Common myeloid progenitor, CD34-positive (primary cell): ENCODE measurements around the gene IL1B.

ENCODE experiments used
- CTCF ChIA-PET: fragments of 350-600 bp; sonication (Branson Sonifier 250); formaldehyde crosslinking; loops from one replicate; lab custom pipeline; 2021; ENCODE audit warnings: antibody characterized with exemption; lab: Charles Lee
- POLR2A ChIA-PET: fragments of 350-600 bp; sonication (Branson Sonifier 250); formaldehyde crosslinking; loops from one replicate; lab custom pipeline; 2021; ENCODE audit warnings: antibody characterized with exemption; lab: Charles Lee
- DNase-seq, 3 donors: peaks; one replicate each; pipeline versions ENCODE4 v3.0.0 to v3.0.0-alpha.2; 2013
- H3K27ac ChIP-seq, 2 experiments: 1 replicate in 1 of 2; 2 replicates in 1 of 2; pipeline ENCODE4 v1.7.0; 2013; ENCODE audit warnings: inconsistent platforms in 2 of 2, low read length in 2 of 2, mild to moderate bottlenecking in 2 of 2, low read depth in 1 of 2, moderate library complexity in 1 of 2; ENCODE audit not compliant: severe bottlenecking in 2 of 2, insufficient read depth in 1 of 2, poor library complexity in 1 of 2
- H3K27me3 ChIP-seq, 5 experiments: replicated peaks in 2 of 5; 1 replicate in 3 of 5; 2 replicates in 2 of 5; pipeline versions ENCODE4 v1.6.1 to v1.7.0; 2013; ENCODE audit warnings: low read length in 4 of 5, mild to moderate bottlenecking in 2 of 5, moderate library complexity in 2 of 5, inconsistent platforms in 1 of 5; ENCODE audit not compliant: insufficient read depth in 5 of 5, control insufficient read depth in 4 of 5
- H3K36me3 ChIP-seq, 4 experiments: 1 replicate in 2 of 4; 2 replicates in 2 of 4; pipeline versions ENCODE4 v1.6.1 to v1.7.0; 2013; ENCODE audit warnings: low read length in 3 of 4, control low read depth in 1 of 4, mild to moderate bottlenecking in 1 of 4; ENCODE audit not compliant: control insufficient read depth in 4 of 4, insufficient read depth in 4 of 4
- H3K4me1 ChIP-seq, 4 experiments: 1 replicate in 3 of 4; 2 replicates in 1 of 4; pipeline versions ENCODE4 v1.6.1 to v1.7.1; 2013; ENCODE audit warnings: low read length in 3 of 4, mild to moderate bottlenecking in 3 of 4, control low read depth in 1 of 4, inconsistent platforms in 1 of 4, moderate library complexity in 1 of 4; ENCODE audit not compliant: control insufficient read depth in 4 of 4, insufficient read depth in 4 of 4; ENCODE audit errors: control extremely low read depth in 1 of 4
- H3K4me3 ChIP-seq, 7 experiments: 1 replicate in 4 of 7; 2 replicates in 3 of 7; pipeline versions ENCODE4 v1.5.1 to v1.7.0; 2013; ENCODE audit warnings: mild to moderate bottlenecking in 7 of 7, low read length in 6 of 7, moderate library complexity in 6 of 7, inconsistent platforms in 2 of 7, low read depth in 2 of 7, control low read depth in 1 of 7; ENCODE audit not compliant: insufficient read depth in 4 of 7, control insufficient read depth in 1 of 7; ENCODE audit errors: extremely low read depth in 1 of 7
- H3K9me3 ChIP-seq, 5 experiments: 1 replicate in 4 of 5; 2 replicates in 1 of 5; pipeline versions ENCODE4 v1.6.1 to v1.7.1; 2013; ENCODE audit warnings: low read length in 4 of 5, mild to moderate bottlenecking in 2 of 5, inconsistent platforms in 1 of 5, low read depth in 1 of 5, moderate library complexity in 1 of 5; ENCODE audit not compliant: control insufficient read depth in 4 of 5, insufficient read depth in 2 of 5; ENCODE audit errors: control extremely low read depth in 1 of 5
- WGBS: methylation state at CpG from one replicate; pipeline ENCODE4 v1.1.5; 2013; ENCODE audit not compliant: insufficient coverage; 5-methylcytosine and 5-hydroxymethylcytosine counted together

The IL1B gene

GRCh38 chr2:112841295-112842044 is 4.9 kb upstream of the IL1B start:
- ChIA-PET POLR2A (no interaction called here), CTCF (interaction anchor here (1.7 to 2.5 kb wide), 2 partner anchors 11 to 44 kb away, joined by 3 to 10 read pairs; no protein-coding TSS in a partner anchor)
- DNase-seq, result peak in 2 of 3 donors; percentile 59 to 68
- Histone ChIP-seq H3K27me3 (no peaks in the 10 kb centered on the region), H3K36me3 (no peaks in the 10 kb centered on the region), H3K27ac (no peak overlapping the region), H3K4me1 (peaks cover 29 to 55% (median 49%) of the 10 kb centered on the region in 4 experiments), H3K9me3 (peaks cover 0 to 3% (median 0%) of the 10 kb centered on the region in 5 experiments), H3K4me3 (peak overlapping the region in 2 of 7 experiments; percentile 12 to 35)
- WGBS, result no CpG with 5 or more reads among the region's 5 CpGs

DNA sequence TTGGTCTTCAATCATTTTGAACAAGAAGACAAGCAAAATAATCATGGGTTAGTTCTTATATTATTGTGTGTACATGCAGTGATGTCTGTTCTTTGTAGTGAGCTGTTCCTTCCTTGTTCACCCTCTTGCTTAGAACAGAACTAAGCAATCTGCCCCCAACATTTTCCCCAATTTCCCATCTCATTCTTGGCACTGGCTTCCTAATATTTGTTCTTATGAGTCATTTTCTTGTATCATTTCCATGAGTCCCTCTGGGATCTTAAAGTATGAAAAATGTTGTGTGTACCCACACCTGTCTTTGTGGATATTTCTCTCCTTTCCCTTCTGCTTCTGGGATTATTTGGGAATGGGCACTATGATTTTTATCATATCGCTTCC is 3.5 kb upstream of the IL1B start:
- WGBS, result no CpG with 5 or more reads among the region's 1 CpG
- CTCF ChIA-PET, result interaction anchor here (1.1 to 1.9 kb wide), 4 partner anchors 11 to 92 kb away, joined by 3 to 6 read pairs (median 4); no protein-coding TSS in a partner anchor
- H3K27me3 ChIP-seq, result no peaks in the 10 kb centered on the region
- no peak for DNase-seq
- H3K9me3 ChIP-seq, result no peaks in the 10 kb centered on the region
- H3K27ac ChIP-seq, result no peak overlapping the region
- peaks cover 0 to 10% (median 6%) of the 10 kb centered on the region in 4 experiments for H3K36me3 ChIP-seq
- H3K4me1 ChIP-seq, result peaks cover 43 to 68% (median 57%) of the 10 kb centered on the region in 4 experiments
- no peak overlapping the region for H3K4me3 ChIP-seq
- POLR2A ChIA-PET, result interaction anchor here (0.6 kb wide), 1 partner anchor 132 kb away, joined by 4 read pairs; no protein-coding TSS in a partner anchor

GRCh38 chr2:112839407-112840067 is 3.0 kb upstream of the IL1B start:
- Histone ChIP-seq H3K27ac (no peak overlapping the region), H3K4me1 (peaks cover 48 to 73% (median 60%) of the 10 kb centered on the region in 4 experiments), H3K4me3 (no peak overlapping the region), H3K9me3 (no peaks in the 10 kb centered on the region), H3K36me3 (peaks cover 0 to 15% (median 7%) of the 10 kb centered on the region in 4 experiments), H3K27me3 (no peaks in the 10 kb centered on the region)
- 61% methylated on average over 5 of the region's 9 CpGs for WGBS
- POLR2A ChIA-PET, result interaction anchor here (0.6 to 0.7 kb wide), 2 partner anchors 106 to 131 kb away, joined by 3 to 4 read pairs; no protein-coding TSS in a partner anchor
- peak in 2 of 3 donors; percentile 66 to 78 for DNase-seq
- CTCF ChIA-PET, result interaction anchor here (0.9 to 1.9 kb wide), 6 partner anchors 11 to 102 kb away, joined by 3 to 6 read pairs (median 4); no protein-coding TSS in a partner anchor

- CTCF ChIA-PET, result interaction anchor here (0.7 to 5.4 kb wide), 11 partner anchors 10 to 105 kb away, joined by 3 to 34 read pairs (median 4); partner anchors contain the start of gene IL1A
- peaks cover 6 to 45% (median 28%) of the 10 kb centered on the region in 4 experiments for H3K36me3 ChIP-seq
- H3K27me3 ChIP-seq, result no peaks in the 10 kb centered on the region
- peak in 2 of 3 donors; percentile 36 to 47 for DNase-seq
- H3K27ac ChIP-seq, result peak overlapping the region; percentile 75 to 88
- no peaks in the 10 kb centered on the region for H3K9me3 ChIP-seq
- H3K4me1 ChIP-seq, result peaks cover 69 to 93% (median 82%) of the 10 kb centered on the region in 4 experiments
- POLR2A ChIA-PET, result interaction anchor here (1.8 kb wide), 1 partner anchor 85 kb away, joined by 7 read pairs; no protein-coding TSS in a partner anchor
- H3K4me3 ChIP-seq, result peak overlapping the region; percentile 67 to 94 (median 85)
- WGBS, result 0% methylated on average over 2 of the region's 5 CpGs
Observed at GRCh38 chr2:112836163-112836560, 417 bp downstream of the IL1B start.

DNA sequence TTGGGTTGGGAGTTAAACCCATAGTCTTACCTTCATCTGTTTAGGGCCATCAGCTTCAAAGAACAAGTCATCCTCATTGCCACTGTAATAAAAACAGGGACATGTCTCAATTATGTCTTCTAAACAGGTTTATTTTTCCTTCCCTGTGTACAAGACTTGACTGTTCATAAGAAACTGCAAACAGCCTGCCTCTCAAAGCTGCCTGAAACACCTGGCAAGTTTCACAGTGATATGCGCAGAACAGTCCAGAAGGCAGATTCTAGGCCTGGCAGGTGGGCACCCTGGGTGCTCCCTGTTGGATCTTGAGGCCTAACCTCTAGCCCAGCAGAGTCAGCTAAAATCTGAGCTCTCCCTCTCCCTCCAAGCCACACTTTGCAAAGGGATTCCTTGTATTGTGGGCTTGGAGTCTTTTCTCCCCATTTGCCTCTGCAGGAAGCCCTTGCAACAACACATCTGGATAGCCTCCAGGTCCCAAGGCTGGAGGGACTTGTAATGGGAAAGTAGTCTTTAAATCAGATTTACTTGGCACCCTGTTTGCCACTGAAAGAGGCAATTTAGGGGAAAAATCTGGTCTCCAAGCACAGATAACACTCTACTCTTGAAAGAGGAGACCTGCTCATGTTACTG is 930 bp downstream of the IL1B start:
- peak overlapping the region; percentile 75 to 88 for H3K27ac ChIP-seq
- CTCF ChIA-PET, result interaction anchor here (0.7 to 5.4 kb wide), 9 partner anchors 13 to 87 kb away, joined by 3 to 34 read pairs (median 5); partner anchors contain the start of gene IL1A
- WGBS, result 22% methylated on average over 1 of the region's 1 CpG
- no peaks in the 10 kb centered on the region for H3K9me3 ChIP-seq
- peaks cover 7 to 50% (median 31%) of the 10 kb centered on the region in 4 experiments for H3K36me3 ChIP-seq
- H3K4me3 ChIP-seq, result peak overlapping the region; percentile 67 to 94 (median 85)
- H3K27me3 ChIP-seq, result no peaks in the 10 kb centered on the region
- no peak for DNase-seq
- POLR2A ChIA-PET, result interaction anchor here (0.6 to 1.8 kb wide), 2 partner anchors 32 to 85 kb away, joined by 3 to 7 read pairs; no protein-coding TSS in a partner anchor
- peaks cover 71 to 95% (median 82%) of the 10 kb centered on the region in 4 experiments for H3K4me1 ChIP-seq

- Histone ChIP-seq H3K9me3 (no peaks in the 10 kb centered on the region), H3K36me3 (peaks cover 11 to 56% (median 36%) of the 10 kb centered on the region in 4 experiments), H3K27ac (peak overlapping the region; percentile 75 to 88), H3K4me1 (peaks cover 75 to 95% (median 80%) of the 10 kb centered on the region in 4 experiments), H3K27me3 (no peaks in the 10 kb centered on the region), H3K4me3 (peak overlapping the region; percentile 29 to 94 (median 85))
- ChIA-PET CTCF (interaction anchor here (0.9 to 5.4 kb wide), 9 partner anchors 12 to 107 kb away, joined by 3 to 34 read pairs (median 7); partner anchors contain the start of gene IL1A), POLR2A (interaction anchor here (0.6 to 1.8 kb wide), 2 partner anchors 32 to 84 kb away, joined by 3 to 7 read pairs; no protein-coding TSS in a partner anchor)
- no CpG with 5 or more reads among the region's 1 CpG for WGBS
- DNase-seq, result no peak
Observed at GRCh38 chr2:112835061-112835501, 1.5 kb downstream of the IL1B start.
